Measurements from ENCODE around the gene SELENOH.

GRCh38 chr11:57704932-57705331, 36.4 kb upstream of the SELENOH start:
- TF ChIP-seq CTCF (IDR thresholded peaks at IDR 0.05) = no peak
- no peak for TF ChIP-seq POLR2A (IDR thresholded peaks at IDR 0.05)
- TF ChIP-seq POLR2AphosphoS5 (IDR thresholded peaks at IDR 0.05; ENCODE audit: insufficient read depth in 1 of 2, low read depth in 1 of 2) = no peak
